NT2/D1 (cell line): ENCODE data around the gene MMP17.

Source experiments
- DNase-seq: peaks from one replicate; pipeline ENCODE4 v3.0.0-alpha.2; 2011; ENCODE audit warnings: low read depth, low spot score
- H3K27me3 ChIP-seq: 2 replicates; pipeline ENCODE4 v1.6.0; 2011; ENCODE audit warnings: mild to moderate bottlenecking; ENCODE audit not compliant: insufficient read length, insufficient read depth
- H3K36me3 ChIP-seq: 2 replicates; pipeline ENCODE4 v1.6.1; 2011; ENCODE audit warnings: mild to moderate bottlenecking, low read length, mixed read lengths; ENCODE audit not compliant: insufficient read depth, insufficient read length
- H3K4me1 ChIP-seq: 2 replicates; pipeline ENCODE4 v1.5.1; 2011; ENCODE audit not compliant: insufficient read depth, insufficient read length
- H3K4me3 ChIP-seq: 2 replicates; pipeline ENCODE4 v1.5.1; 2011; ENCODE audit warnings: low read depth; ENCODE audit not compliant: insufficient read length
- H3K9ac ChIP-seq: 2 replicates; pipeline ENCODE4 v1.6.0; 2011; ENCODE audit warnings: low read depth; ENCODE audit not compliant: insufficient read length
- H3K9me3 ChIP-seq: 2 replicates; pipeline ENCODE4 v1.5.1; 2011; ENCODE audit warnings: mild to moderate bottlenecking, low read length; ENCODE audit not compliant: insufficient read depth
- SUZ12 ChIP-seq: IDR thresholded peaks from 2 replicates; pipeline ENCODE4 v1.6.1; 2011; ENCODE audit not compliant: insufficient read length, insufficient read depth; ENCODE audit errors: extremely low read depth
- YY1 ChIP-seq: IDR thresholded peaks from 2 replicates; pipeline ENCODE4 v1.6.1; 2011; ENCODE audit not compliant: insufficient read length, insufficient read depth
- ZNF274 ChIP-seq: IDR thresholded peaks from 2 replicates; pipeline ENCODE4 v1.6.1; 2011; ENCODE audit warnings: mild to moderate bottlenecking, low read depth, low read length

MMP17 gene

GRCh38 chr12:131827961-131828534 lies at the start of gene MMP17:
Gene MMP17, plus strand, starts transcription at chr12:131828393. Its CDS starts 102 bp downstream, at chr12:131828495.
- TF ChIP-seq YY1: no peak
- no peak for TF ChIP-seq ZNF274
- TF ChIP-seq SUZ12: no peak
- Histone ChIP-seq H3K4me1 (peaks cover 20% of the 10 kb centered on the region), H3K36me3 (no peaks in the 10 kb centered on the region), H3K9ac (peak within 1 kb of the TSS; percentile 97), H3K9me3 (no peaks in the 10 kb centered on the region), H3K27me3 (peaks cover 6% of the 10 kb centered on the region), H3K4me3 (peak within 1 kb of the TSS; percentile 95)
- DNase-seq: peak; percentile 52

- Histone ChIP-seq H3K27me3 (no peaks in the 10 kb centered on the region), H3K9ac (no peak overlapping the region), H3K9me3 (no peaks in the 10 kb centered on the region), H3K4me1 (peaks cover under 1% of the 10 kb centered on the region), H3K4me3 (no peak overlapping the region), H3K36me3 (peaks cover 65% of the 10 kb centered on the region)
- no peak for DNase-seq
- TF ChIP-seq YY1: no peak
- no peak for TF ChIP-seq ZNF274
- no peak for TF ChIP-seq SUZ12
These were observed 49.2 kb upstream of the MMP17 start for GRCh38 chr12:131779027-131779426.

DNA sequence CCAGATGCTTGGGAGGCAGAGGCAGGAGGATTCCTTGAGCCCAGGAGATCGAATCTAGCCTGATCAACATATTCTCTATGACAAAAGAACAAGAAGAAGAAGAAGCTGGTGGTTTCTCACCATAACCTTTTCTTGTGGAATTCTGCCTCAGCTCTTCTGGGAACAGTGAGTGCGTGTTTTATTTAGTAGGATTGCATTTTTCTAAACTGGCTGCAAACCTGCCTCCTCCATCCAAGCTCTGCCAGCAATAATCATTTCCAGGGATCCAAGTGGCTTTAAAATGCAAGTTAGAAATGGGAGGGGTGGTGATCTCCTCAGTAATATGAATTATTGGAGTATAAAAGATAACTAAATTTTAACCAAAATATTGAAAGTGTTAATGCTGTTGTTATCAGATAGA lies 46.1 kb upstream of the MMP17 start:
- Histone ChIP-seq H3K9me3 (no peaks in the 10 kb centered on the region), H3K27me3 (no peaks in the 10 kb centered on the region), H3K9ac (no peak overlapping the region), H3K4me3 (no peak overlapping the region), H3K4me1 (no peaks in the 10 kb centered on the region), H3K36me3 (peaks cover 70% of the 10 kb centered on the region)
- TF ChIP-seq YY1 (no peak), SUZ12 (no peak), ZNF274 (no peak)
- no peak for DNase-seq

- Histone ChIP-seq H3K9ac (no peak overlapping the region), H3K9me3 (no peaks in the 10 kb centered on the region), H3K4me1 (peaks cover 2% of the 10 kb centered on the region), H3K4me3 (no peak overlapping the region), H3K27me3 (no peaks in the 10 kb centered on the region), H3K36me3 (peaks cover 75% of the 10 kb centered on the region)
- DNase-seq: peak; percentile 25
- no peak for TF ChIP-seq SUZ12
- no peak for TF ChIP-seq ZNF274
These were observed 44.2 kb upstream of the MMP17 start for GRCh38 chr12:131783915-131784541.

DNA sequence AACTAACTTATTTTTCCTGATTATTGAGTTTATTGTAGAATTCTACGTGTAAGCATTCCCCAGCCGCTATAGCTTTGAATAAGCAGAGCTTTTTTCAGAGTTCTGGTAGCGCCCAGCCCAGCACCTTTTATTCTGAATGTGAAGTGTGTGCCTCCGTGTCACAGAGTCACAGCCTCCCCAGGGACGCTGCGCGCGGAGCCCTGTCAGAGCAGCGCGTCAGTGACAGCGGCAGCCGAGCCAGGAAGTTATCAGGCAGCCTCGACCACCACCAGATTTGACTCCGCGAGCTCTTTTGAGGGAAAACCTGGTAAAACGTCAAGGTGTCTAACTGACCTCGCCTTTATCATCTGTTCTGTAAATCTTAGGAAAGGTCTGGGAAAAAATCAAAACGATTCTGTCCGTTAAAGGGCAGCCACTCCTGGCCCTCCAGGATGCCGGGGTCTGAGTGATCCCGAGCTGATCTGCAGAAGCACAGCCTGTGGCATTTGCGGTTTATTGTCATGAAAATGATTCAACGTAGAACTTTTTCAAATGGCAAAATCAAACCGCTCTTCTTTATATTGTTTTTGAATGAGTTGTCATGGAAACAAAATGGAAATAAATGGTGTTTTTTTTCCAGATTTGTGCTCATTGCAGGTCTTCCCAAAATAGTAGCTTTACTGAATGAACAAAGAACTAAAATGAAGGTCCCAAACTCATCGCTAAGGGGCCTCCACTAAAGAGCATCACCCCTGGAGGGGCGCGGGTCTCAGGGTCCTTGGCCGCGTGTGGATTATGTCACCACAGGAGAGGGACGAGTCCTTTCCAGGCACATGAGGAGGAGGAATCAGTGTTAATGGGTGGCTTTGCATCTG lies 43.1 kb upstream of the MMP17 start:
- no peak for DNase-seq
- H3K9me3 ChIP-seq: no peaks in the 10 kb centered on the region
- H3K4me3 ChIP-seq: no peak overlapping the region
- H3K27me3 ChIP-seq: no peaks in the 10 kb centered on the region
- no peak for TF ChIP-seq SUZ12
- no peak for TF ChIP-seq ZNF274
- TF ChIP-seq YY1: no peak
- H3K4me1 ChIP-seq: peaks cover 2% of the 10 kb centered on the region
- H3K36me3 ChIP-seq: peaks cover 75% of the 10 kb centered on the region
- no peak overlapping the region for H3K9ac ChIP-seq

GRCh38 chr12:131785763-131786330 lies 42.3 kb upstream of the MMP17 start:
- Histone ChIP-seq H3K36me3 (peaks cover 75% of the 10 kb centered on the region), H3K4me3 (no peak overlapping the region), H3K4me1 (peaks cover 2% of the 10 kb centered on the region), H3K27me3 (no peaks in the 10 kb centered on the region), H3K9me3 (no peaks in the 10 kb centered on the region), H3K9ac (no peak overlapping the region)
- no peak for TF ChIP-seq SUZ12
- no peak for TF ChIP-seq YY1
- TF ChIP-seq ZNF274: no peak
- no peak for DNase-seq

- Histone ChIP-seq H3K9me3 (no peaks in the 10 kb centered on the region), H3K36me3 (peaks cover 78% of the 10 kb centered on the region), H3K4me3 (no peak overlapping the region), H3K27me3 (no peaks in the 10 kb centered on the region), H3K4me1 (peaks cover 2% of the 10 kb centered on the region), H3K9ac (no peak overlapping the region)
- DNase-seq: no peak
- no peak for TF ChIP-seq ZNF274
- no peak for TF ChIP-seq YY1
- no peak for TF ChIP-seq SUZ12
These were observed 41.9 kb upstream of the MMP17 start for GRCh38 chr12:131786331-131786730.
